OCI-LY3 (cell line): ENCODE measurements around the gene ACADSB.

ENCODE experiments used
- H2AFZ ChIP-seq: fragments of 200-600, 300-600 bp; shearing (Covaris generic); 2 replicates; pipeline ENCODE4 v1.6.0; 2014; ENCODE audit warnings: antibody characterized with exemption, low read depth, low read length
- H3K27ac ChIP-seq: fragments of 200-600, 300-600 bp; sonication (generic); 2 replicates; pipeline ENCODE4 v1.5.1; 2014; ENCODE audit warnings: mild to moderate bottlenecking, low read length, moderate library complexity, mixed read lengths
- H3K27me3 ChIP-seq: fragments of 200-600, 300-600 bp; sonication (generic); 2 replicates; pipeline ENCODE4 v1.6.1; 2014; ENCODE audit warnings: low read depth, low read length, mixed read lengths
- H3K36me3 ChIP-seq: fragments of 200-600, 300-600 bp; sonication (generic); replicated peaks from 2 replicates; pipeline ENCODE3; 2014; ENCODE audit warnings: low read depth, low read length, mixed read lengths
- H3K4me1 ChIP-seq: fragments of 300-600, 200-600 bp; sonication (generic); 2 replicates; pipeline ENCODE4 v1.6.1; 2014; ENCODE audit warnings: low read length, mixed read lengths
- H3K4me2 ChIP-seq: fragments of 200-600, 300-600 bp; sonication (generic); 2 replicates; pipeline ENCODE4 v1.6.1; 2014; ENCODE audit warnings: low read length, mixed read lengths
- H3K4me3 ChIP-seq: fragments of 300-600, 200-600 bp; sonication (generic); 2 replicates; pipeline ENCODE4 v1.5.1; 2014; ENCODE audit warnings: antibody characterized with exemption, mild to moderate bottlenecking, low read length, moderate library complexity
- H3K79me2 ChIP-seq: fragments of 300-600, 200-600 bp; shearing (Covaris generic); 2 replicates; pipeline ENCODE4 v1.6.1; 2014; ENCODE audit warnings: mild to moderate bottlenecking, low read length, mixed read lengths
- H3K9ac ChIP-seq: fragments of 300-600, 200-600 bp; shearing (Covaris generic); 2 replicates; pipeline ENCODE4 v1.6.0; 2014; ENCODE audit warnings: mild to moderate bottlenecking, low read length, moderate library complexity
- H3K9me3 ChIP-seq: fragments of 200-600, 300-600 bp; shearing (Covaris generic); 2 replicates; pipeline ENCODE4 v1.6.1; 2014; ENCODE audit warnings: low read length, mixed read lengths; ENCODE audit not compliant: insufficient read depth
- H4K20me1 ChIP-seq: fragments of 200-600, 300-600 bp; sonication (generic); 2 replicates; pipeline ENCODE4 v1.6.1; 2016; ENCODE audit warnings: low read length, mixed read lengths; ENCODE audit not compliant: insufficient read depth
- CTCF ChIP-seq: fragments of 200-600, 300-600 bp; sonication (generic); IDR thresholded peaks from 2 replicates; pipeline ENCODE4 v1.5.1; 2014; ENCODE audit warnings: antibody characterized with exemption, low read length, low read depth
- EZH2phosphoT487 ChIP-seq: fragments of 200-600 bp; shearing (Covaris generic); IDR thresholded peaks from 2 replicates; pipeline ENCODE4 v1.6.1; 2018; ENCODE audit warnings: antibody characterized with exemption, mixed run types, low read depth

ACADSB gene

GRCh38 chr10:122990278-122990677 lies 18.5 kb upstream of the ACADSB start:
- Histone ChIP-seq H3K9me3 (no peaks in the 10 kb centered on the region), H3K27ac (no peak overlapping the region), H3K4me1 (no peaks in the 10 kb centered on the region), H3K79me2 (no peaks in the 10 kb centered on the region), H3K36me3 (peaks cover 7% of the 10 kb centered on the region), H3K27me3 (no peaks in the 10 kb centered on the region), H2AFZ (no peak overlapping the region), H3K4me3 (no peak overlapping the region), H3K4me2 (no peak overlapping the region), H4K20me1 (no peaks in the 10 kb centered on the region), H3K9ac (no peak overlapping the region)
- no peak for TF ChIP-seq CTCF
- no peak for TF ChIP-seq EZH2phosphoT487

GRCh38 chr10:122992031-122992585 lies 16.7 kb upstream of the ACADSB start:
- Histone ChIP-seq H3K9me3 (no peaks in the 10 kb centered on the region), H4K20me1 (no peaks in the 10 kb centered on the region), H3K4me3 (no peak overlapping the region), H3K4me2 (no peak overlapping the region), H3K4me1 (no peaks in the 10 kb centered on the region), H2AFZ (no peak overlapping the region), H3K27ac (no peak overlapping the region), H3K79me2 (no peaks in the 10 kb centered on the region), H3K36me3 (peaks cover 9% of the 10 kb centered on the region), H3K9ac (no peak overlapping the region), H3K27me3 (no peaks in the 10 kb centered on the region)
- TF ChIP-seq EZH2phosphoT487 (no peak), CTCF (no peak)

GRCh38 chr10:122993797-122994336 lies 14.9 kb upstream of the ACADSB start:
- no peaks in the 10 kb centered on the region for H3K27me3 ChIP-seq
- peaks cover 9% of the 10 kb centered on the region for H3K36me3 ChIP-seq
- H4K20me1 ChIP-seq = no peaks in the 10 kb centered on the region
- H3K9me3 ChIP-seq = no peaks in the 10 kb centered on the region
- H3K9ac ChIP-seq = no peak overlapping the region
- H3K4me2 ChIP-seq = no peak overlapping the region
- no peak overlapping the region for H3K27ac ChIP-seq
- no peaks in the 10 kb centered on the region for H3K4me1 ChIP-seq
- peaks cover under 1% of the 10 kb centered on the region; the same call in 1 of the 2 replicates for H3K79me2 ChIP-seq
- H2AFZ ChIP-seq = no peak overlapping the region
- no peak overlapping the region for H3K4me3 ChIP-seq
- TF ChIP-seq EZH2phosphoT487 = no peak
- no peak for TF ChIP-seq CTCF

GRCh38 chr10:122995936-122996335 lies 12.9 kb upstream of the ACADSB start:
- Histone ChIP-seq H3K4me3 (no peak overlapping the region), H2AFZ (no peak overlapping the region), H4K20me1 (0 out of 2 replicates have a peak, but pooled peaks cover 2% of the 10 kb centered on the region), H3K4me2 (no peak overlapping the region), H3K9me3 (no peaks in the 10 kb centered on the region), H3K9ac (no peak overlapping the region), H3K79me2 (peaks cover 12% of the 10 kb centered on the region), H3K36me3 (peaks cover 9% of the 10 kb centered on the region), H3K27me3 (no peaks in the 10 kb centered on the region), H3K4me1 (no peaks in the 10 kb centered on the region), H3K27ac (no peak overlapping the region)
- TF ChIP-seq EZH2phosphoT487 (no peak), CTCF (no peak)
